ENCODE results near the gene NAA80.

- no peak for TF ChIP-seq CTCF (conservative IDR thresholded peaks at IDR 0.05)
- no peak for TF ChIP-seq EZH2 (IDR thresholded peaks at IDR 0.05; ENCODE audit: low read depth)
Measured at GRCh38 chr3:50336452-50337174, 37.4 kb upstream of the NAA80 start.

All from PC-9 (cell line).